NCI-H2107 treated with DMSO at 0.1 percent for 48 hours (cell line): ENCODE measurements around the gene ZGPAT.

ENCODE experiments used
- DNase-seq: peaks from one replicate; lab custom pipeline; 2025; ENCODE audit not compliant: unreplicated experiment; lab: John Stamatoyannopoulos, UW

Gene ZGPAT

DNA sequence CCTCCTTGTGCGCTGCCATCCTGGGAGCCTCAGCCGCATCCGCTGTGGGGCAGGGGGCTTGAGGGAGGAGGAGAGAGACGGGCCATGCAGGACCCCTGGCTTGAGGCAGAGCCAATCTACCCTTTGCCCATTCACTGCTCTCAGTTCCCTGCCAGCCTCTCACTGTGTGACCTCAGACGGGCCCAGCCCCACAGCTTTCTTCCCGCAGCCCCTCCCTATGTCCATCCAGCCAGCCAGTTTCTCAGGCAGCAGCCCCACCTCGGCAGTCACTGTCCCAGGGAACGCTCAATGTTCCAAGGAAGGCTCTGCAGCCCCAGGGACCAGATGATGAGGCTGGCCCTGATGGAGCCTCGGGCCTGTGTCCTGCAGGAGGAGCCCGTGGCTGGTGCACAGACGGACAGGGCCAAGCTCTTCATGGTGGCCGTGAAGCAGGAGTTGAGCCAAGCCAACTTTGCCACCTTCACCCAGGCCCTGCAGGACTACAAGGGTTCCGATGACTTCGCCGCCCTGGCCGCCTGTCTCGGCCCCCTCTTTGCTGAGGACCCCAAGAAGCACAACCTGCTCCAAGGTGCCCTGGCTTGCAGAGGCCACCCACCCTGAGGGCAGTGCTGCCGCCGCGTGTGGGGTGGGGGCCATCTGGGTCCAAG, 15.3 kb upstream of the ZGPAT start:
- no peak for DNase-seq

- DNase-seq: no peak
Measured at GRCh38 chr20:63693083-63693732, 14.6 kb upstream of the ZGPAT start.

GRCh38 chr20:63693733-63694583, 13.9 kb upstream of the ZGPAT start:
- DNase-seq: no peak

- no peak for DNase-seq
Measured at GRCh38 chr20:63694584-63695423, 13.0 kb upstream of the ZGPAT start.

- no peak for DNase-seq
Measured at GRCh38 chr20:63695424-63696305, 12.2 kb upstream of the ZGPAT start.

- no peak for DNase-seq
Measured at GRCh38 chr20:63696306-63696627, 11.6 kb upstream of the ZGPAT start.

DNA sequence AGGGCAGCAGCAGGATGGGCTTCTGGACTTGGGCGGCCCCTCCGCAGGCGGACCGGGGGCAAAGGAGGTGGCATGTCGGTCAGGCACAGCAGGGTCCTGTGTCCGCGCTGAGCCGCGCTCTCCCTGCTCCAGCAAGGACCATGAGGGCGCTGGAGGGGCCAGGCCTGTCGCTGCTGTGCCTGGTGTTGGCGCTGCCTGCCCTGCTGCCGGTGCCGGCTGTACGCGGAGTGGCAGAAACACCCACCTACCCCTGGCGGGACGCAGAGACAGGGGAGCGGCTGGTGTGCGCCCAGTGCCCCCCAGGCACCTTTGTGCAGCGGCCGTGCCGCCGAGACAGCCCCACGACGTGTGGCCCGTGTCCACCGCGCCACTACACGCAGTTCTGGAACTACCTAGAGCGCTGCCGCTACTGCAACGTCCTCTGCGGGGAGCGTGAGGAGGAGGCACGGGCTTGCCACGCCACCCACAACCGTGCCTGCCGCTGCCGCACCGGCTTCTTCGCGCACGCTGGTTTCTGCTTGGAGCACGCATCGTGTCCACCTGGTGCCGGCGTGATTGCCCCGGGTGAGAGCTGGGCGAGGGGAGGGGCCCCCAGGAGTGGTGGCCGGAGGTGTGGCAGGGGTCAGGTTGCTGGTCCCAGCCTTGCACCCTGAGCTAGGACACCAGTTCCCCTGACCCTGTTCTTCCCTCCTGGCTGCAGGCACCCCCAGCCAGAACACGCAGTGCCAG, 11.0 kb upstream of the ZGPAT start, which contains the start of gene TNFRSF6B:
Gene TNFRSF6B (plus strand): TSS at position 25 of the 729 bp plus-strand sequence. CDS start 116 bp downstream, at position 141.
- no peak for DNase-seq

- no peak for DNase-seq
Measured at GRCh38 chr20:63697357-63697867, 10.4 kb upstream of the ZGPAT start.

- DNase-seq: no peak
Measured at GRCh38 chr20:63697868-63698545, 9.8 kb upstream of the ZGPAT start.

- no peak for DNase-seq
Measured at GRCh38 chr20:63698739-63699465, 8.9 kb upstream of the ZGPAT start.

DNA sequence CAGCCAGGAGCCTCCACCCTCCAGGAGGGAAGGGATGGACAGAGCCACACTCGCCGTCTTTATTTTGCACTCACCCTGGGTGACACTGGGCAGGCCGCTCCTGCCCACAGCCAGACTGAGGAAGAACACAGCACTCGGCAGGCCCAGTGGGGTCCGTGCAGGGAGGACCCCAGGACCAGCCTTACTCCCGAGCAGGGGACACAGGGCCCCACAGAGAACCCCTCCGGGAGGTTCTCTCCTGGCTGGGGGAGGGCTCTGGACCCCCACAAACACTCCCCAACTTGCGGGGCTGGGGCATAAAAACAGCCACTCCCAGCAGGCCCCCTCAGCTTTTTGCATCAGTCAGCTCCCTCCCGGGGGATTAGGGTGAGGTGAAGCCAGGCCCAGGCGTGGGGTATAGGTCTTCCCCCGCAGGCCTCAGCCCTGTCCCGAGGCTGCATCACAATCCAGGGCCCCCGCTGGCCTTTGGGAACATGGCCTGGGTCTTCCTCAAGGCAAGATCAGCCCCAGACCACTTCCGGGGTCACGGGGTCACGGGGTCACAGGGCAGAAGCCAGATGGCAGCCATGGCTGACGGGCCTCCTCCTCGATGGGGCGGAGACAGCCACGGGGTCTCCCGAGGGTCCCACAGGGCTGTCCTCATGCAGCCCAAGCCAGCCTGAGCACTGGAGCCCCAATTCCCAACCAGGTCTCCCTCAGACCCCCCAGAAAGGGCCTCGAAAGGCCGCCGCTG, 8.2 kb upstream of the ZGPAT start:
- DNase-seq: no peak

DNA sequence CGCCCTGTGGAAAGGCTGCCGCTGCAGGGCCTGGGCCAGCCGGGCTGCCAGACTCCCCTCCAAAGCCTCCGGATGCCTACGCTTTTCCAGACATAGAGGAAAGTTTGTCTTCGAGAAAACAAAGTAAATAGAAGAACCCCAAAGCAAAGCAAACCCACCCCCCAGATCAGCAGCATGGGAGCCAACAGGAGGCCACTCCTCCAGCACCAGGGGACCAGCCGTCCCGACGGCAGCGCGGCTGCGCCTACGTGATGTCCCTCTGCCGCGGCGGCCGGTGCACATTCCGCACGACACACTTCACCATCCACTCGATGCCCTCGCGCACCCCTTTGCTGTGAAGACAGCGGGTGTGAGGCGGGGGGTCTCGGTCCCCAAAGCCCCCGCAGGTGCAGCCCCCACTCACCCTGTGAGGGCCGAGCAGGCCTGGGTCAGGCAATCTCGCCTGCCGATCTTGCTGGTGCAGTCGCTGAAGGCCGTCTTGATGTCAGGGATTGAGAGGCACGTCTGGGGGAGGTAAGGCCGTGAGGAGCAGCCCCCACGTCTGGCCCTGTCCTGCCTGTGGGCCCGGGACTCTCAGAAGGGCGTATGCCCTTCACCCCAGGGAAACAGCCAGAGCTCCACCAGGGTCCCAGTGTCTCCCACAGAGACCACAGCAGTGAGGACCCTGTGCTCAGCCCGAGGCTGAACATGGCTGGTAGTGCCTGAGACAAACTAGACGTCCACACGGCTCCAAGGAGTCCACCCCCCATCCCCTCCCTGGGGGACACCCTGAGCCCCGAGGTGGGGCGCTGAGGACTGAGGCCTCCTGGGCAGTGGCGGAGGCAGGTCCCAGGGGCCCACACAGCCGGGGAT, 7.4 kb upstream of the ZGPAT start:
- no peak for DNase-seq

GRCh38 chr20:63701051-63701328, 6.8 kb upstream of the ZGPAT start:
- DNase-seq: no peak

DNA sequence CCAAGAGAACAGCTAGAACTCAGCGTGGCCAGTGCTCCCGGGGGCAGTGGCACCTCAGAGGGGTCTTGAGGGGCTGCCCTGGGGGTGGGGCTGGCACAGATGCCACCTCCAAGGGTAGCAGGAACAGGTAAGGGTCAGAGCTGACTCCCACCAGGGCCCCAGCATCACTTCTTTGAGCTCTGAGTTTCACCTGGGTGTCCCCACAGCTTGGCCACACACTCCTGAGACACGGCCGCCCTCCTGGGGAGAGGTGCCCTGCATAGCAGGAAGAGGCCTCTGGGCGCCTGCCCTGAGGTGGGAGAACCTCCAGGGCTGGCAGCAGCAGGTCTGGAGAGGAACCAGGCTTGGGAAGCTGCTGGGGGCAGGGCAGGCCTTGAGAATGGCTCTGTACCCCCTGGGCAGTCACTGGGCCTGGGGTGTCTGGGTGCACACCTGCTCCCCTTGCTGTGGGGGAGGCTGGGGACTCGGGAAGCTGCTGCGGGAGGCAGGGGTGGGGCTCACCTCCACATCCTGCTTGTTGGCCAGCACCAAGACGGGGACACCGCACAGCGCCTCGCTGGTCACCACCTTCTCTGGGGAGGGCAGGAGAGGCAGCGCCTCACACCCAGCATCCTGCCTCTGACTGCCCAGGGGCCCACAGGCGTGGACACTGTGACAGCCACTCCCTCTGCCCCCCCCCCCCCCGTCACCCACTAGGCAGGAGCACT, 6.4 kb upstream of the ZGPAT start:
- no peak for DNase-seq

GRCh38 chr20:63702036-63702665, 5.7 kb upstream of the ZGPAT start:
- no peak for DNase-seq
